ENCODE data around the gene FAM168A.

The FAM168A gene

GRCh38 chr11:73429121-73429750, 168.7 kb downstream of the FAM168A start:
- DNase-seq, result no peak

DNA sequence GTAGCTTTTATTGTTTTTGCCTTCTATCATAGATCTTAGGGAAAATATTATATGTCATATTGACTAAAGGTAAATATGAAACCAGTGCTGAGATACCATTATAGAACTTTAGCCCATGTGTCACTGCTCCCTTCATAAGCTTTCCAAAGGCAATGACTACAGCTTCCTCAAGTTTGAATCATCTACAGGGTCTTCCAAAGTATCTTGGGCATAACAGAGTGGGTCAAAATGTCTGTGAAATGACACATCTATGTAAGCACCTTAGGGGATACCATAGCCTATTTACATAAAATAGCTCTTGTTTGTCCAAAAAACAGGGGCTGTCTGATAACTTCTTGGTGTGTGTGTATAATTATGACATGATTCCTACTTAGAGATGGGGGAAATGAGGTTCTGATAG, 169.2 kb downstream of the FAM168A start:
- DNase-seq, result no peak

DNA sequence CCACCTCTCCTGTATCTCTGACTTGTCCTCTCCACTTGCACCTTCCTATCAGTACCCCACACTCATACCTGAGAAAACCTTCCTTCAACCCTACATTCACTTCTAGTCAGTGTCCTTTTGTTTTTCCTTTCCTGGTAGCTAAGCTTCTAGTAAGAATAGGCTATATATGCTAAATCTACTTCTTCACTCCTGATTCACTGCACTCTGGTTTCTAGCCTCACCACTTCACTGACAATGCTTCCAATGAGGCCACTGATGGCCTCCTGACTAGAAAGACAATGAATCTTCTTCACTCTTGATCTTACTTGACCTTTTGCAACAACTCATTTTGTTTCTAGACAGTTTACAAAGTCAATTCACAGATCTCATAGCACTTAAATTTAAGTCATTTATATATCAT, 169.7 kb downstream of the FAM168A start:
- no peak for DNase-seq

DNA sequence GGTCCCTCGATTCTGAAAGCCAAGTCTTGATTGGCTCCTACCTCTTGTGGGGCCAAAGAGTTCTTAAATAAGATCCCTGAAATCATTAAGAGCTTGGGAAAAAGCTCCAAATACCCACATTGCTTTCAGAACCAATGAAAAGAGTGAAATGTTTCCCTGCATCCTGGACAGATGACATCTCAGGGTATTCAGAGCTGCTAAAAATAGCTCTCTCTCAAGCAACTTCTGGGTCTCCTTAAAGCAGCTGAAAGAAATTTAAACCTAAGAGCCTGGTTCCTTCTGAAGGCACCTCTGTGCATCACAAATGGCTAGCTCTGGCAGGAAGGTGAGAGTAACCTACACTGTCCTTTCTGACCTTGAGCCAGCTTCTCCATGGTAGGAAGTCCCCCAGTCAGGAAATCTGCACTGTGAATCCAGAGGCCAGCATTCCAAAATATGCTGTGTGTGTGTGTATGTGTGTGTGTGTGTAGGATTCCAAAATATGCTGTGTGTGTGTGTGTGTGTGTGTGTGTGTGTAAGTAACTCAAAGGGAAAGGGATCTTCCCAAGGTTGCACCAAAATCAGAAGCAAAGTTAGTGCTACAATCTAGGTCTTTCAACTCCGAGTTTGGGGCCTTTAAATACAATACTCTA, 171.6 kb downstream of the FAM168A start:
- DNase-seq, result peak in 2 of 58 donors; percentile 16 to 56

DNA sequence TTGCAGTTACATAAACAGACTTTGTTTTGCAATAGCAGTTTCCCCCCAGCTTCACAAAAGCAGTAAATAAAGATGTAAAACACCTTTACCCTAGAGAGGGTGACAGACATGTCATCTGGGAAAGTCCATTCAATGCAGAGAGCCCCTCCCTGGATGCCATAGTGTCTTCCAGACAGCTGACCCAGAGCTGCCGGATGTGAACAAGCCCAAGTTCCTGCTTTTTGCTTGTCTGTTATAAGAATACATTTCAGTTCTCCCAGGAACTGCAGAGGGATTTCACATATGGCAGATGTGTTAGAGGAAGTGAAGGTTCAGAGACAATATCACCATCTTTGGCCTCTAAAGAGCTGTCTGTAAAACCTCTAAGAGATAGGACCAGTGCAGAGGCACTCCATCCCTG, 172.8 kb downstream of the FAM168A start:
- DNase-seq, result peak in 1 of 58 donors; percentile 33

GRCh38 chr11:73423506-73423905, 174.4 kb downstream of the FAM168A start:
- no peak for DNase-seq

GRCh38 chr11:73422886-73423285, 175.0 kb downstream of the FAM168A start:
- DNase-seq, result no peak

DNA sequence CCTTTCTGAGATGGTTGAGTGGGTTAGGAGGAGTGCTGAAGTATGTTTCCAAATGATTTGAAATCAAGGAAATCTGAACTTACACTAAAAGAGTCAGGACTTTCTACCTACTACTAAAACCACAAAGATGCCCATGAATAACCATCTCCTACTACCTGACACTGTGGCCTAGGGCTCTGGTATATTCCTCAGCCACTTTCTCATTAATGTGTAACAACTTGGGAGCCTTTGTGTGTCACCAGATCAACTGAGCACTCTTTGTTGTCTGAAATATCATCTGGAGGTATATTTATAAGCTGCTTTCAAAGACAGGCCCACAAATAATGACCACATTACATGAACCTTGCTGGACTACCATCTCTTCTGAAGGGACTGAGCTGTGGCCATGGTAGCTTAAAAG, 177.8 kb downstream of the FAM168A start:
- DNase-seq, result no peak

DNA sequence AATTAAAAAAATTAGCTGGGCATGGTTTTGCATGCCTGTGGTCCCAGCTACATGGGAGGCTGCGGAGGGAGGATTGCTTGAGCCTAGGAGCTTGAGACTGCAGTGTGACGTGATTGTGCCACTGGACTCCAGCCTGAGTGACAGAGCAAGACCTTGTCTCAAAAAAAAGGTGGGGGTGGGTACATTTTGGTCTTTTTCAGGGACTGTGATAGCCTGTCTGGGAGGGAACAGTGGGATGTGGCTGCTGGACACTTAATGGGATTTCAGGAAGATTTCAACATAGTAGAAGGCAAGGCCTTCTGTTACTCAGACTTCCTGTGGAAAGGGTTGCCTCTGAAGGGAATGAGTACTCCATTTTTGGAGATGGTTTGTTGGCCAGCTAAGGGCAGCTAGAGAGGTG, 181.1 kb downstream of the FAM168A start:
- DNase-seq, result no peak

- no peak for DNase-seq
These were observed 181.9 kb downstream of the FAM168A start for GRCh38 chr11:73415854-73416615.

GRCh38 chr11:73414977-73415651, 182.8 kb downstream of the FAM168A start:
- DNase-seq, result peak in 9 of 58 donors; percentile 20 to 79 (median 29)

GRCh38 chr11:73413256-73413655, 184.7 kb downstream of the FAM168A start:
- no peak for DNase-seq

- no peak for DNase-seq
These were observed 185.6 kb downstream of the FAM168A start for GRCh38 chr11:73412308-73412707.

GRCh38 chr11:73411031-73411430, 186.9 kb downstream of the FAM168A start:
- DNase-seq, result no peak

DNA sequence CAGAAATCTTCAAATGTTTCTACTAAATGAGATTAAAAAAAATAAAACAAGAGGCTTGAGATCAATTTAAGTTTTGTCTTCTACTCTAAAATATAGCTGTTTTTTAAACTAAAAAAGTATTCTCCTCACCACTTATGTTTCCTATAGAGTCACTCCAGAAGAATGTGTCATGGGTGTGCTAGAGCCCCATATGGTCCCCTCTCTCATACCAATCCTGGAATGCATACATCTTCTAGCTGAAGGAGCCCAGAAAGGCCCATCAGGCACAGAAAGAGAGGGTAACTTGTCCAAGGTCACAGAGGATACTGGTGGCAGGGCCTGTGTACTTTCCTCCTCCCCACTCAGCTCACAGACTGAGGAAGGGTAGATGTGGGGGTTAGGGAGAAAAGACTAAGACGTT, 187.3 kb downstream of the FAM168A start:
- DNase-seq, result no peak

DNA sequence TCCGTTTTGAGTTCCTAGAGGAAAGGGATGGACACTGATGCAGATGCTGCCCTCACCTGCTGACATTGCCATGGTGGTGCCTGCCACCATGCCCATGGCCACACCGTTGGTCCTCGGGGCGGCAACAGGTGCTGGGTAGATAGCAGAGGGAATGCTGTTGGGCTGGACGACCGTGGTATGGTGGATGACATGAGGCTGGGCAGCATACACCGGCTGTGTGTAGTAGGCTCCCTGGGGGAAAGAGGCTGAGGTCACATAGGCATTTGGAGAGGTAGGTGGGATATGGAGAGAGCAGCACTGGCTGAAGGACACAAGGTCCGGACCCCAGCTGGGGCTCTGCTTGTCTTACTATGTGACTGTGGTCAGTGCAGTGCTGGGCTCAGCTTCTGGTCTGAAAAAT, 188.5 kb downstream of the FAM168A start:
- DNase-seq, result no peak

DNA sequence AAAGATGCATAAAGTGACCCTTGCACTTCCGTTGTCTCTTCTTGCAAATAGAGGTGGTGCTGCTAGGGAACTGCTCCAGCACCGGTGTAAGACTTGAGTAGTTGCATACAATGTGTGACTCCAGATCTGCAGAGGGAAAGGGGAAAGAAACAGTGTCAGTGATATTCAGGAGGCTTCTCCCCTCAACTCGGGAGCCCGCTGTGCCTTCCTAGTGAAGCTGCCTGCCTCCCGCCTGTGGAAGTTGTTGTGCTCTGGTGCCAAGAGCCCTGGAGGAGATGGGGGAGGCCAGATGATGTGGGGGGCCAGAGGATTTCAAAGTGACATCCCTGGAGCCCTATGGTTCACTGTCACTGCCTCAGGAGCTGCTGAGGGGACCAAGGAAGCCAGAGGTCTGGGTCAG, 191.3 kb downstream of the FAM168A start:
- no peak for DNase-seq

DNA sequence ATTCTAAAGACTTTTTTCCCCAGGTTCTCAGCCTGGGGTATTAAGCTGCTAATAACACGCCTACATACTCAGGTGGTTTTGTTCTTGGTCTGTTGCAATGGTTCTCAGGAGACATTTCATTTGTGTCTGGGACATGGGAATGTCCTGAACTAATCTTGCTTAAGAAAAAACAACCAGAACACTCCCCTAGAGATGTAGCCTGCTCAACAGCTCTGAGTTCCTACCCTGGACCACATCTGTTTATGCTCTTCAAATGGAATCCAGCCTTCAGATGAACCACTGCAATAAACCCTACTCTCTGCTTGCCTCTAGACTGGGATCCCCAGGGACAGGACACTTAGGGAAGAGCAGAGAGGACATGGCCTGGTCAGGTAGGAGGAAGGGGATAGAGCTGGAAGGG, 191.8 kb downstream of the FAM168A start:
- DNase-seq, result no peak

- no peak for DNase-seq
These were observed 192.8 kb downstream of the FAM168A start for GRCh38 chr11:73405146-73405510.

DNA sequence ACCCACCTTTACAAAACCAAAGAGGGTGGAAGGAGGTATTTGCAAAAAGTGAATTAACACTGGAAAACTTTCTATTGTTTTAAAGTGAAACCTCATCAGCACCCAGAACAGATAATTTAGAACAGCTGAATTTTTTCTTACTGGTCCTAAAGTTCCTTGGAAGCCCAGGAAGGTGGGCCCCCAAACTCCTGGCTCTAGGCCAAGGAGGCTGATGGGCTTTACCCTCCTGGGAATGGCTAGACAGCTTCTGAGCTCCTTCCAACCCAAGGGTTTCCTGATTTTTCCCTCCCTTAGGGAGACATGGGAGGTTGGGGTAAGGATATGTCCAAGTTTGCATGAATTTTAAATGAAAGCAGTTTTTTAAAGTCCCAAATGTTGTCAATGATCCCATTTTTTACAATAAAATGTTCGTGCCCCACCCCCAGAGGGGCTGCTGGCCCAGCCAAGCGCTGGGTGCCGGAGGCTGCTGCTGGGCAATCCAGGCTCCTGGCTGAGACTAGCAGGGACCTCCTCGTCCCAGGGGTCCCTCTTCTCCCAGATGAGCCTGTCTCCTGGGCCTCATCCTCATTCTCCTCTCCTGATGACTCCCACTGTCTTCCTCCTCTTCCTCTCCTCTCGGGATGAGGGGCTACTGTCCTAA, 193.3 kb downstream of the FAM168A start:
- no peak for DNase-seq

GRCh38 chr11:73404048-73404447, 193.9 kb downstream of the FAM168A start:
- DNase-seq, result peak in 44 of 58 donors; percentile 12 to 82 (median 51)

DNA sequence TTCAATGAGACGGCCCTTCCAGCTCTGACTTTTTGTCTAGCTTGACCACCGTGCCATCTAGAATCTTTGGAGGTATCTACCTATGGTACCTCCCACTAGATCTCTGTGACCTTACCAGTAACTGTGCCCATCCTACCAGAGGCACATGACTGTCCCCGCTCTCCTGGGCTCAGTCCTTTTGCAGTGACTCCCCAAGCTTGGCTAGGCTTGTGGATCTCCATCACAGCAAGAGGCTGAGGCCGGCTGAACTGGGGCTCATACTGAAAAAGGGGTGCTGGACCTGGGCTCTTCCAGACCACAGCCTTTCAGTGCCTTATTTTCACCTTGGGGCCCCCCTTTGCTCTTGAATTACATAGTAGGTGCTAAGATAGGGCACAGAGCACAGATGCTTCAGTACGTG, 194.4 kb downstream of the FAM168A start:
- no peak for DNase-seq
